Measurements from ENCODE around the gene MIS18A. TPM values are rescaled to one million over a fixed set of nuclear protein-coding genes. Genes with fewer than 3 reads are reported as not detected.

MIS18A gene
- total and polyA plus RNA-seq, 2 experiments from 2014 or later, result 6.7 to 12.6 TPM

- no peak for DNase-seq
- 92 to 94% methylated on average over 12 of the region's 12 CpGs for whole genome bisulfite sequencing, 2 experiments (ENCODE audit: low coverage in 1 of 2, low lambda C conversion rate in 2 of 2, missing lambda C conversion rate in 2 of 2)
- Histone ChIP-seq H4K20me1 (ENCODE audit: insufficient read depth) (no peaks in the 10 kb centered on the region), H3K4me3 (no peak overlapping the region), H3K79me2 (ENCODE audit: insufficient read depth) (peaks cover 16% of the 10 kb centered on the region), H3K27me3 (replicated peaks; ENCODE audit: insufficient read depth) (no peaks in the 10 kb centered on the region), H2AFZ (no peak overlapping the region), H3K9ac (no peak overlapping the region), H3K4me2 (ENCODE audit: unreplicated experiment) (no peak overlapping the region), H3K9me2 (ENCODE audit: insufficient read depth) (no peaks in the 10 kb centered on the region), H3F3A (ENCODE audit: insufficient read depth) (no peaks in the 10 kb centered on the region), H3K36me3 (ENCODE audit: low read depth) (peaks cover 71% of the 10 kb centered on the region), H3K9me3 (ENCODE audit: low read depth) (no peaks in the 10 kb centered on the region), H3K4me1 (ENCODE audit: insufficient read depth) (no peaks in the 10 kb centered on the region), H3K27ac (no peak overlapping the region)
- in situ Hi-C loops (cut with MboI), result no loop called here
- TF ChIP-seq EZH2 (IDR thresholded peaks at IDR 0.05; ENCODE audit: insufficient read depth, poor library complexity, severe bottlenecking) (no peak), EZH2phosphoT487 (IDR thresholded peaks at IDR 0.05; ENCODE audit: insufficient read depth, low read depth) (no peak)
Observed at GRCh38 chr21:32322103-32322502, 43.3 kb upstream of the MIS18A start.

GRCh38 chr21:32321480-32321879 is 42.6 kb upstream of the MIS18A start:
- H3K9ac ChIP-seq, result no peak overlapping the region
- no peaks in the 10 kb centered on the region for H3K4me1 ChIP-seq (ENCODE audit: insufficient read depth)
- H3K4me3 ChIP-seq, result no peak overlapping the region
- 97% methylated on average over 13 of the region's 13 CpGs for WGBS, 2 experiments (ENCODE audit: low coverage in 1 of 2, low lambda C conversion rate in 2 of 2, missing lambda C conversion rate in 2 of 2)
- DNase-seq, result no peak
- H3K4me2 ChIP-seq (ENCODE audit: unreplicated experiment), result no peak overlapping the region
- no peak overlapping the region for H2AFZ ChIP-seq
- peaks cover 11% of the 10 kb centered on the region for H3K79me2 ChIP-seq (ENCODE audit: insufficient read depth)
- no peaks in the 10 kb centered on the region for H3F3A ChIP-seq (ENCODE audit: insufficient read depth)
- no peak for TF ChIP-seq EZH2 (IDR thresholded peaks at IDR 0.05; ENCODE audit: insufficient read depth, poor library complexity, severe bottlenecking)
- TF ChIP-seq EZH2phosphoT487 (IDR thresholded peaks at IDR 0.05; ENCODE audit: insufficient read depth, low read depth), result no peak
- H4K20me1 ChIP-seq (ENCODE audit: insufficient read depth), result no peaks in the 10 kb centered on the region
- H3K36me3 ChIP-seq (ENCODE audit: low read depth), result peaks cover 71% of the 10 kb centered on the region
- no peaks in the 10 kb centered on the region for H3K9me2 ChIP-seq (ENCODE audit: insufficient read depth)
- H3K9me3 ChIP-seq (ENCODE audit: low read depth), result no peaks in the 10 kb centered on the region
- no peak overlapping the region for H3K27ac ChIP-seq
- H3K27me3 ChIP-seq (replicated peaks; ENCODE audit: insufficient read depth), result no peaks in the 10 kb centered on the region
- in situ Hi-C loops (cut with MboI), result no loop called here

- Histone ChIP-seq H4K20me1 (ENCODE audit: insufficient read depth) (no peaks in the 10 kb centered on the region), H3K27me3 (replicated peaks; ENCODE audit: insufficient read depth) (no peaks in the 10 kb centered on the region), H3K27ac (no peak overlapping the region), H3K9ac (no peak overlapping the region), H3K9me2 (ENCODE audit: insufficient read depth) (no peaks in the 10 kb centered on the region), H3K36me3 (ENCODE audit: low read depth) (peaks cover 69% of the 10 kb centered on the region), H2AFZ (no peak overlapping the region), H3K79me2 (ENCODE audit: insufficient read depth) (peaks cover 4% of the 10 kb centered on the region), H3K4me2 (ENCODE audit: unreplicated experiment) (no peak overlapping the region), H3F3A (ENCODE audit: insufficient read depth) (no peaks in the 10 kb centered on the region), H3K4me1 (ENCODE audit: insufficient read depth) (no peaks in the 10 kb centered on the region), H3K4me3 (no peak overlapping the region), H3K9me3 (ENCODE audit: low read depth) (no peaks in the 10 kb centered on the region)
- no peak for DNase-seq
- 97% methylated on average over 13 of the region's 13 CpGs for WGBS, 2 experiments (ENCODE audit: low coverage in 1 of 2, low lambda C conversion rate in 2 of 2, missing lambda C conversion rate in 2 of 2)
- in situ Hi-C loops (cut with MboI), result no loop called here
- TF ChIP-seq EZH2phosphoT487 (IDR thresholded peaks at IDR 0.05; ENCODE audit: insufficient read depth, low read depth) (no peak), EZH2 (IDR thresholded peaks at IDR 0.05; ENCODE audit: insufficient read depth, poor library complexity, severe bottlenecking) (no peak)
Observed at GRCh38 chr21:32320726-32321125, 41.9 kb upstream of the MIS18A start.

- 98 to 100% methylated on average over 6 of the region's 6 CpGs for WGBS, 2 experiments (ENCODE audit: low coverage in 1 of 2, low lambda C conversion rate in 2 of 2, missing lambda C conversion rate in 2 of 2)
- Histone ChIP-seq H3K9me3 (ENCODE audit: low read depth) (no peaks in the 10 kb centered on the region), H4K20me1 (ENCODE audit: insufficient read depth) (no peaks in the 10 kb centered on the region), H3K9ac (no peak overlapping the region), H3K36me3 (ENCODE audit: low read depth) (peaks cover 62% of the 10 kb centered on the region), H3F3A (ENCODE audit: insufficient read depth) (no peaks in the 10 kb centered on the region), H3K4me3 (no peak overlapping the region), H2AFZ (no peak overlapping the region), H3K4me1 (ENCODE audit: insufficient read depth) (no peaks in the 10 kb centered on the region), H3K79me2 (ENCODE audit: insufficient read depth) (no peaks in the 10 kb centered on the region), H3K27ac (no peak overlapping the region), H3K4me2 (ENCODE audit: unreplicated experiment) (no peak overlapping the region), H3K27me3 (replicated peaks; ENCODE audit: insufficient read depth) (no peaks in the 10 kb centered on the region), H3K9me2 (ENCODE audit: insufficient read depth) (no peaks in the 10 kb centered on the region)
- in situ Hi-C loops (cut with MboI), result no loop called here
- TF ChIP-seq EZH2 (IDR thresholded peaks at IDR 0.05; ENCODE audit: insufficient read depth, poor library complexity, severe bottlenecking) (no peak), EZH2phosphoT487 (IDR thresholded peaks at IDR 0.05; ENCODE audit: insufficient read depth, low read depth) (no peak)
- DNase-seq, result no peak
Observed at GRCh38 chr21:32320059-32320458, 41.2 kb upstream of the MIS18A start.

- in situ Hi-C loops (cut with MboI), result no loop called here
- H3K36me3 ChIP-seq (ENCODE audit: low read depth), result peaks cover 57% of the 10 kb centered on the region
Observed at GRCh38 chr21:32319012-32319411, 40.2 kb upstream of the MIS18A start.

More at GRCh38 chr21:32319012-32319411, 40.2 kb upstream of the MIS18A start:
- Histone ChIP-seq H3K9me2 (ENCODE audit: insufficient read depth) (no peaks in the 10 kb centered on the region), H3K9ac (no peak overlapping the region), H3F3A (ENCODE audit: insufficient read depth) (no peaks in the 10 kb centered on the region), H3K79me2 (ENCODE audit: insufficient read depth) (0 out of 2 replicates have a peak, but pooled peaks cover under 1% of the 10 kb centered on the region), H3K9me3 (ENCODE audit: low read depth) (no peaks in the 10 kb centered on the region), H3K4me3 (no peak overlapping the region), H3K27ac (no peak overlapping the region), H3K4me2 (ENCODE audit: unreplicated experiment) (no peak overlapping the region), H3K27me3 (replicated peaks; ENCODE audit: insufficient read depth) (no peaks in the 10 kb centered on the region), H4K20me1 (ENCODE audit: insufficient read depth) (no peaks in the 10 kb centered on the region), H2AFZ (no peak overlapping the region), H3K4me1 (ENCODE audit: insufficient read depth) (no peaks in the 10 kb centered on the region)
- no peak for DNase-seq
- TF ChIP-seq EZH2phosphoT487 (IDR thresholded peaks at IDR 0.05; ENCODE audit: insufficient read depth, low read depth) (no peak), EZH2 (IDR thresholded peaks at IDR 0.05; ENCODE audit: insufficient read depth, poor library complexity, severe bottlenecking) (no peak)
- 95 to 97% methylated on average over 7 of the region's 7 CpGs for WGBS, 2 experiments (ENCODE audit: low coverage in 1 of 2, low lambda C conversion rate in 2 of 2, missing lambda C conversion rate in 2 of 2)

Data from GM23248 (cell line).